Renal cortex interstitium (tissue), 11 donors: ENCODE measurements around the gene TUBB1. TPM values are rescaled to one million over a fixed set of nuclear protein-coding genes. Genes with fewer than 3 reads are reported as not detected.

Source experiments
- DNase-seq, 11 donors: peaks; one replicate each; pipeline ENCODE4 v3.0.0-alpha.2; 2013; ENCODE audit warnings: low read depth in 9 of 11, low spot score in 4 of 11; ENCODE audit errors: extremely low read depth in 1 of 11
- polyA plus RNA-seq, 3 donors: library from polyadenylated mRNA; unstranded; fragments of 120-200 nt; gene quantifications; one replicate each; pipeline ENCODE4 v1.2.1, GENCODE V29; 2013; ENCODE audit not compliant: insufficient read length in 3 of 3

Gene TUBB1
- polyA plus RNA-seq, 3 donors, result 1.9 to 3.2 (median 2.9) TPM

DNA sequence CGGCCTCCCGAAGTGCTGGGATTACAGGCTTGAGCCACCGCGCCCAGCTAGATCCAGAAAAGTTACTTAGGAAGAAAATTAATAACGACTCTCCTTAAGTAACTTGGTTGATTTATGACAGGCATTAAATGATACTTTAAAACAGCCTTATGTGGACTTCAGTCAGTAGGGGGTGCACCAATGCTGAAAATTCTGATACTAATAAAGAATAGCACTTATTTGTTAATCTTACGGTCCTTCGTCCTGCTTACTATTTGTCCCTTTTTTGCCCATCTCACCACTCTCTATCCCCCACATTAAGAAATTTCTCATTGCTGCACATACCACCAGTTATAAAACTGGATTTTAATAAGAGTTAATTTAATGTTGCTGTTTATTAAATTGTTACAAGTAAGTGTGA lies 36.1 kb downstream of the TUBB1 start:
- DNase-seq, result no peak

DNA sequence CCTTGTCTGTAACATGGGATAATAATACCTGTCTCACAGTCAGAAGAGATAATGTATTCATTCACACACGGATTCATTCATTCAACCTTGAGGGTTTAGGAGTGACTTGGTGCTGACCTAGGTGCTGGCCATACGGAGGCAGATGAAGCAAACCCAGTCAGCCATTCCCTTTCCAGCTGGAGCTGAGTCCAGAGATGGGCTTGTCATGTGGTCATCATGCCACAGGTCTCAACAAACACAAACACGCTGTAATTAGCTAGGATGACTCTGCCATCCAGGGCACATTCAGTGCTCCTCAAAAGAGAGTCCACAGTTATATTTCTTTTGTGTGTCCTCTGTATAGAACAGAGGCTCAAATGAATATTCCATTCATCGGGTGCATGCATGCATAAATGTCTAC lies 42.9 kb downstream of the TUBB1 start:
- no peak for DNase-seq

DNA sequence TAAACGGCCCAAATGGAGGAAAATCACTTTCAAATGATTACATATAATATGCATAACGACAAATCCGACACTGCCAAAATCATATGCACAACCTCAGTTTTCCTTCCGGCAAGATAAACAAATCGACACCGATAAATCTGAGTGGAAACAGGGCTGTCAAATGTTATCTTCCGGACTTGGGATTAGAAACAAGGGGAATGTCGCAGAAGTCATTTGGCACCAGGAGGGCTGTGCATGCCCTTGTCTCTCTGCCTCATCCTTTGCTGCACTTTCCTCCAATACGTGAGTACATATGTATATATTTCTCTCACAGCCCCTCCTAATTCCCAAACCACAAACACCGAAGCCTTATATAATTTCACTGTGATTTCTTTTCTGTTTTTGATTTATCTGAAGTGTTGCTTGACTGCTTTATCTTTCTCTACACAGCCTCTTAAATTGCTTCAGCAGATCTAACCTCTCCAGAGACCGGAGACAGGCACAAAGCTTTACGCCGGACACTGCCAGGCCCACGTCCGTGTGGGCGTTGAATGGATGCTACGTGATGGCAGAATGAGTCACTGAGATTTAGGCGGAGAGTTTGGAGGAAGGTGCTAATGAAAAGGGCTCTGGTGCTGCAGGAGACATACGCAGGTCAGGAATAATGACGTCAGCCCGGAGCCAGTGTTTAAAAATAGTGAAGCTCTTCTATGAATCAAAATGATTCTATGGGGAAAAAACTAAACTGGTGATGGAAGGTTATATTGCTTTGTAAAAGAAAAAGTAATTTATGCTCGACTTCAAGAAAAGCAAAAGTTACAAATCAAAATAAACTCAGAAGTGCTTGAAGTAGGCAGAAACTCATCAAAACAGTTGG lies 44.4 kb downstream of the TUBB1 start:
- DNase-seq, result no peak

DNA sequence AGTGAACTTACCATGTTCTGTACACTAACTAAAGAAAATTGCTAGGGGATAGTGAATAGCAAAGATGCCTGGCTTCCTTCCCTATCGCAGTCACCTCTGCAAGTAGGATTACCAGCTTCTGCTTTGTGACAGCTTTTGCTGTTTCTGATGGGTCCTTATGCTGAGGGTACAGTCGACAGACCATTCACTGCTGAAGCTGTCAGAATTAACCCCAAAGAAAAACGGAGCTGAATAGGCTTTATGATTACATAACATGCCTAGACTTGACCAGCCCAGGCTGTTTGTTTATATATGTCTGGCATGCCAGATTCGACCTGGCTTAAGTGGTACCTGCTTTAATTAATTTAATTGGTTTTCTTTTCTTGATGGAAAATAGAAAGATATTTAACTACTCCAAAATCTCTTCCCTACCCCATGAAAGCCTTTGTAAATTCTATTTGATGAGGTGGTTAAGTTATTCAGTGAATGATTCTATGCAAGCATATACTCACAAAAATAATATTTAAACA lies 45.0 kb downstream of the TUBB1 start:
- DNase-seq, result no peak

DNA sequence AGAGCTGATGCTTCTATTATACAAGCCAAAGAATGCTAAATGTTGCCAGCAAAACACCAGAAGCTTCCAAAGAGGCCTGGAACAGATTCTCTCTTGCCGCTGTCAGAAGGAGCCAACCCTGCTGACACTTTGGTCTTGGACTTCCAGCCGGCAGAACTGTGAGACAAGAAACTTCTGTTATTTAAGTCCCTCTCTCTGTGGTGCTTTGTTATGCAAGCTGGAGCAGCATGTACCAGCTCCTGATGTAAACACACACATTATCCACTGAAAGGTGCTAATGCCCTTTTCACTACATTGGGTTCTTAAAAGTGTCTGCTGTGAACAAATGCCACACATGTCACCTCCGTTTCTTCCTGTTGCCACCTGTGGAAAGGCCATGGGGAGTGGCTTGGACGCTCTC lies 49.3 kb downstream of the TUBB1 start:
- no peak for DNase-seq

DNA sequence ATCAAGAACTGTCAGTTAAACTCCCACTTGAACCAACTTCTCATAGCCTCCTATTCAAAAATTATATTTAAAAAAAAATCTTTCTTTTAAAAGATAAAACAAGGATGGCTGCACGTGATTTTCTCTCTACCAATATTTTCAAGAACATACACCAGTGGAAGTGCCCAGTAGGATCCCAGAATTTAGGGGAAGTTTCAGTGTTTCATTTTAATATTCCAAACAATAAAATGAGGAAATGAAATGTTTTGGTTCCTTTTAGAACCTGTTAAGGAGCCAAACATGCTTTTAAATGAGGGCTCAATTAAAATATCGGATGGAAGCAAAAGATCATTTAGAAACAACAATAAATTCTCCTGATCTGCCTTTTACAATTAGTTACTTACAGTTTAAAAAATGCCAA lies 49.8 kb downstream of the TUBB1 start:
- no peak for DNase-seq

DNA sequence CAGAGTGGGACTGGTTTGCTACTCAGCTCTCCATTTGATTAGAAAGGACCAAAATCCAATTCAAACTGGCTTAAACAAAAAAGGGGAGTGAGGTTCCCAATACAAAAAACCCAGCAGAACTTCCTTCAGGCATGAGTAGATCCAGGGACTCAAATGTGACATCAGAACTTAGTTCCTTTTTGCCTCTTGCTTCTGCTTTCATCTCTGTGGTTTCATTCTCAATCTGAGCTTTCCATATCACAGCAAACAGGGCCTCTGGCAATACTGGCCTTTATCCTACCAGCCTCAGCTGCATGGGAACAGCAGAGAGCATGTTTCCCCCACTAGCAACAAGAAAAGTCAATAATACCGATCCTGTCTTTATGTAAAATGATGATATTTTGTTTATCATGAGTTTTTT lies 52.0 kb downstream of the TUBB1 start:
- no peak for DNase-seq

DNA sequence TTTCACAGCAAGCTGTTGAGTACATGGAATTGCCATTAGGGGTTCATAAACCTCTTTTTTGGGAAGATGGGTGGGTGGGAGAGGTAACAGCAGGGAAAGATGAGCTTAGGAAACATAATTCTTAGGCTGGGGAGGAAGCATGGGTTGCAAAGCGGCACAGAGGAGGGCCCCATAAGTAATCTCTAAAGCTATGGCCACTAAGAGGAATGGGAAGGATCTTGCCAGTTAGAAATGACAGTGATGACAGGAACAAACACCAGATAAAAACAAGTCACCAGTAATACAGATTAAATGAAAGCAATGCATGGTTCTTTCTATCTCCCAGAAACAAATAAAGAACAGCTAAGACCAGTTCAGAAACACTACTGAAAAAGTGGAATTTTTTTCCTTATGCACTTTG lies 54.4 kb downstream of the TUBB1 start:
- DNase-seq, result no peak

DNA sequence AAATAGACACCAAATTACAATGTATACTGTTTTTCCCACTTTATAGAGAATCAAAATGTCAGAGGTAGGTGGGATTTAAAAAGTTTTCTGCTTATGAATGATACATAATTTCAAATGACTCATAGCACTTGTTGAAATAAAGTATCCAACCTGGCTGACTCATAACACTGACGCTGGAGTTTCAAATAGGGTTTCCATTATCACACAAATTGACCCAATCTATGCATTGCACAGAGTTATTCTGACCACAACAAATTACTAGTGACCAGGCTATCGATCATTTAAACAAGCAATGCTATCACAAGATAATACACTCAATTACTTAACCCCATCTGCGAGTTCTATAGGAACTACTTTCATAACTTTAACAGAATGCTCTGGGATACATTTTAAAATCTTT lies 55.2 kb downstream of the TUBB1 start:
- no peak for DNase-seq

DNA sequence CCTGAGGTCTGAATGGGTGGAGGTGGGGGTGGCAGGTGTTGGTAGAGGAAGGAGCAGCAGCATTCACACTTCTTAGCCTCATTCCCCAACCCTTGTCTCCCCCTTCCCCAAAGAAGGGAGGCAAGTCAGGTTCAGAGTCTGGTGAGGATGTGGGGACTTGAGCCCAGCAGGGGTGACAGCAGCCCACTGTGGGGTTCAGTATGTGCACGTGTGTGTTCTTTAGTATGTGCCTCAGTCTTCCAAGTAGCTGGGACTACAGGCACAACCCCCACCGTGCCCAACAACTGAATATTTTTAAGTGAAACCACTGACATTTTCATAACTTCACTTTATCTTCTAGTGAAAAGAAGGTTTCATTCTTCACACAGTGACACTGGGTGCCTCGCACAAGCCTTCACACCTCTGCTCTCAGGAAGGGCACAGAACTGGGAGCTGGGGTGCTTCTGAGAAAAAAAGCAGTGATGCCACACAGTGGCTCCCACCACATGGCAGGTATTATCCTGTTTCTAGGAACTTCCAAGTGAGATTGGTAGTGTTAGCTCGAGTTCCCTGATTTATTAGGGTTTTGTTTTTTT lies 56.8 kb downstream of the TUBB1 start:
- no peak for DNase-seq

Other genes with a start within 250 kb of the TUBB1 start
- gene GNAS-AS1, start 168.5 kb upstream of the TUBB1 start, polyA plus RNA-seq, result 1 to 10 TPM in 2 of 3 donors, under 1 TPM in 1; 0.97 to 1.4 (median 1.1) TPM
- gene GNAS, start 166.7 kb upstream of the TUBB1 start, polyA plus RNA-seq, result 1,000 to 10,000 TPM; 1,846 to 2,284 (median 1,968) TPM
- gene NELFCD, start 38.2 kb upstream of the TUBB1 start, polyA plus RNA-seq, result 100 to 1,000 TPM; 139 to 146 (median 141) TPM
- gene CTSZ, start 12.2 kb upstream of the TUBB1 start, polyA plus RNA-seq, result 10 to 100 TPM; 72.7 to 79.1 (median 78.6) TPM
- 100 to 1,000 TPM; 170 to 266 (median 207) TPM for gene ATP5F1E, start 12.9 kb downstream of the TUBB1 start, polyA plus RNA-seq
- gene PRELID3B, start 23.4 kb downstream of the TUBB1 start, polyA plus RNA-seq, result 10 to 100 TPM; 65.5 to 82.4 (median 69.7) TPM
- under 1 TPM; 0.08 to 0.11 (median 0.10) TPM for gene ZNF831, start 144.4 kb downstream of the TUBB1 start, polyA plus RNA-seq